Measurements from ENCODE around the gene AFAP1L2. TPM values are rescaled to one million over a fixed set of nuclear protein-coding genes. Genes with fewer than 3 reads are reported as not detected.

AFAP1L2 gene
- total and polyA plus RNA-seq, 8 donors: 2.6 to 25.0 (median 10.0) TPM

DNA sequence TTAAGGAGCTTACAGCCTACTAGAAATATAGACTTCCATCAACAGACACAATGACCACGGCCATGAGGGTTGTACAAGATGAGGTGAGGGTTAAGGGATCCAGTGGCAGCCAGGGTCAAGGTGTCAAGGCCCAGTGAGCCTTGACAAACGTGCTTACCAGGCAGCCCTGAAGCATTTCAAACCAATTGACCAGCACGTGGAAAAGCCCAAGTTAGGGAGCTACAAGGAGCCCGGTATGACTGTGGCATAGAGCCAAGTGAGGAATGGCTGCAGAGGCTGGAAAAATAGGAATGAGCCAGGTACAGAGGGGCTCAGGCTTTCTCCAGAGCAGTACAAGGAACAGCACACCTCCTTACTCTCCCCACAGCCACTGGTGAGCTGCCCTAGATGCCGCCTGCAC is 12.7 kb downstream of the AFAP1L2 start:
- 81 to 92% (median 83%) methylated on average over 5 of the region's 5 CpGs for WGBS, 5 donors
- no peak for TF ChIP-seq POLR2A (IDR thresholded peaks at IDR 0.05)
- no peak for TF ChIP-seq POLR2AphosphoS5 (IDR thresholded peaks at IDR 0.05)
- TF ChIP-seq EP300 (IDR thresholded peaks at IDR 0.05): no peak
- TF ChIP-seq, protein P1, sequence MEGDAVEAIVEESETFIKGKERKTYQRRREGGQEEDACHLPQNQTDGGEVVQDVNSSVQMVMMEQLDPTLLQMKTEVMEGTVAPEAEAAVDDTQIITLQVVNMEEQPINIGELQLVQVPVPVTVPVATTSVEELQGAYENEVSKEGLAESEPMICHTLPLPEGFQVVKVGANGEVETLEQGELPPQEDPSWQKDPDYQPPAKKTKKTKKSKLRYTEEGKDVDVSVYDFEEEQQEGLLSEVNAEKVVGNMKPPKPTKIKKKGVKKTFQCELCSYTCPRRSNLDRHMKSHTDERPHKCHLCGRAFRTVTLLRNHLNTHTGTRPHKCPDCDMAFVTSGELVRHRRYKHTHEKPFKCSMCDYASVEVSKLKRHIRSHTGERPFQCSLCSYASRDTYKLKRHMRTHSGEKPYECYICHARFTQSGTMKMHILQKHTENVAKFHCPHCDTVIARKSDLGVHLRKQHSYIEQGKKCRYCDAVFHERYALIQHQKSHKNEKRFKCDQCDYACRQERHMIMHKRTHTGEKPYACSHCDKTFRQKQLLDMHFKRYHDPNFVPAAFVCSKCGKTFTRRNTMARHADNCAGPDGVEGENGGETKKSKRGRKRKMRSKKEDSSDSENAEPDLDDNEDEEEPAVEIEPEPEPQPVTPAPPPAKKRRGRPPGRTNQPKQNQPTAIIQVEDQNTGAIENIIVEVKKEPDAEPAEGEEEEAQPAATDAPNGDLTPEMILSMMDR (IDR thresholded peaks at IDR 0.05): no peak
- peaks cover 0 to 34% (median 26%) of the 10 kb centered on the region in 4 donors for H3K4me1 ChIP-seq
- intact Hi-C loops (cut with DNase I; ENCODE audit: low total_unique reads): no loop called here
- no peak overlapping the region for H3K4me3 ChIP-seq
- no peak overlapping the region for H3K27ac ChIP-seq
- H3K36me3 ChIP-seq: no peaks in the 10 kb centered on the region
- no peak for DNase-seq
- H3K27me3 ChIP-seq: peaks cover 0 to 8% (median 0%) of the 10 kb centered on the region in 3 donors
- H3K9me3 ChIP-seq: no peaks in the 10 kb centered on the region

- intact Hi-C loops (cut with DNase I; ENCODE audit: low total_unique reads): no loop called here
These were observed 14.9 kb downstream of the AFAP1L2 start for GRCh38 chr10:114389426-114389825.

DNA sequence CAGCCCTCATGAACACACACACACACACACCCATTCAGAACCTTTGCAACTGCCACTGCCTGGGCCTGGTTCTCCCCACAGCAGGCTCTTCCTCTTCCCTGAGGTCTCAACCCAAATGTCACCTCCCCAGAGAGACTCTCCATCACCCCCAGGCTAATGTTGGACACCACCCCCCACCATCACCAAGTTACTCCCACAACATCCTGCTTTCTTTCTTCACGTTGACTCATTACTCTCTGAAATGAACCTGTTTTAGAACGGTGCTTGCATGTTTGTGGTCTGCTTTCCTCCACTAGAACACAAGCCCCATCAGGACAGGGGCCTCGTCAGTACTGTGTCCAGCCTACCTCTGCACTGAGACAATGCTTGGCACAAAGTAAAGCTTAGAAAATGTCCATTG is 16.0 kb downstream of the AFAP1L2 start:
- Histone ChIP-seq H3K4me1 (peaks cover 0 to 24% (median 16%) of the 10 kb centered on the region in 4 donors), H3K36me3 (no peaks in the 10 kb centered on the region), H3K4me3 (no peak overlapping the region), H3K27me3 (peaks cover 0 to 2% (median 0%) of the 10 kb centered on the region in 3 donors), H3K9me3 (no peaks in the 10 kb centered on the region), H3K27ac (no peak overlapping the region)
- intact Hi-C loops (cut with DNase I; ENCODE audit: low total_unique reads): no loop called here
- 53 to 70% (median 64%) methylated on average over 3 of the region's 3 CpGs for WGBS, 5 donors
- TF ChIP-seq EP300 (IDR thresholded peaks at IDR 0.05): no peak
- TF ChIP-seq POLR2A (IDR thresholded peaks at IDR 0.05): no peak
- TF ChIP-seq, protein P1 (IDR thresholded peaks at IDR 0.05): no peak
- TF ChIP-seq POLR2AphosphoS5 (IDR thresholded peaks at IDR 0.05): no peak
- no peak for DNase-seq

More at GRCh38 chr10:114389426-114389825, 14.9 kb downstream of the AFAP1L2 start:
- no peaks in the 10 kb centered on the region for H3K36me3 ChIP-seq
- no peak overlapping the region for H3K27ac ChIP-seq
- peaks cover 0 to 32% (median 24%) of the 10 kb centered on the region in 4 donors for H3K4me1 ChIP-seq
- peak in 1 of 2 donors; percentile 45 for DNase-seq
- no peaks in the 10 kb centered on the region for H3K9me3 ChIP-seq
- H3K4me3 ChIP-seq: no peak overlapping the region
- peaks cover 0 to 8% (median 0%) of the 10 kb centered on the region in 3 donors for H3K27me3 ChIP-seq
- 56 to 77% (median 60%) methylated on average over 5 of the region's 5 CpGs for WGBS, 5 donors
- TF ChIP-seq EP300 (IDR thresholded peaks at IDR 0.05) (no peak), POLR2A (IDR thresholded peaks at IDR 0.05) (no peak), POLR2AphosphoS5 (IDR thresholded peaks at IDR 0.05) (peak in 1 of 3 donors; percentile 13)
- TF ChIP-seq, protein P1 (IDR thresholded peaks at IDR 0.05): no peak

DNA sequence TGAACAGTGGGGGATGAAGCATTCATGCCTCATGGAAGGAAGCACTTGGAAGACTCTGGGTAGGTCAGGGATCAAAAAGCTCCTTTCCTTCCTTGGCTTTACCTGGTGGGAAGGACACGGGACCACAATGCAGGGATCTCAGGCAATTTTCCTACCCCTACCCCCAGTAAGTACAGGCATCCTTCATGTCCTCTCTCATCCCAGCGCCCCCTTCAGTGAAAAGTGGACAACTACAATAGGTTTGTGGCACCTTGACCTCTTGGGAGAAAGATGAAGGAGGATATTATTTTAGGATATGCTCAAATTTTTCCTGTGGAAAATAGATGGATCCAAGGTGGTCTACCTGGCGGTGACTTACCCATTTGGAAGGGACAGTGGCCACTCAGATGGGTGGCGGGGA is 16.5 kb downstream of the AFAP1L2 start:
- H3K9me3 ChIP-seq: no peaks in the 10 kb centered on the region
- no peak overlapping the region for H3K4me3 ChIP-seq
- H3K36me3 ChIP-seq: no peaks in the 10 kb centered on the region
- no peaks in the 10 kb centered on the region for H3K27me3 ChIP-seq
- H3K27ac ChIP-seq: no peak overlapping the region
- DNase-seq: no peak
- intact Hi-C loops (cut with DNase I; ENCODE audit: low total_unique reads): no loop called here
- H3K4me1 ChIP-seq: peaks cover 0 to 19% (median 11%) of the 10 kb centered on the region in 4 donors
- WGBS, 5 donors: 72 to 84% (median 73%) methylated on average over 4 of the region's 4 CpGs
- TF ChIP-seq EP300 (IDR thresholded peaks at IDR 0.05) (no peak), POLR2A (IDR thresholded peaks at IDR 0.05) (no peak)
- TF ChIP-seq, protein P1 (IDR thresholded peaks at IDR 0.05): no peak

Measured in stomach (tissue), 9 donors.